ENCODE results near the gene SRPX2.
"Not testable (repeated sequence)": the region's sequence is repeated elsewhere in the genome, so short reads cannot be mapped to it uniquely, and the experiment has no call there.

SRPX2 gene

DNA sequence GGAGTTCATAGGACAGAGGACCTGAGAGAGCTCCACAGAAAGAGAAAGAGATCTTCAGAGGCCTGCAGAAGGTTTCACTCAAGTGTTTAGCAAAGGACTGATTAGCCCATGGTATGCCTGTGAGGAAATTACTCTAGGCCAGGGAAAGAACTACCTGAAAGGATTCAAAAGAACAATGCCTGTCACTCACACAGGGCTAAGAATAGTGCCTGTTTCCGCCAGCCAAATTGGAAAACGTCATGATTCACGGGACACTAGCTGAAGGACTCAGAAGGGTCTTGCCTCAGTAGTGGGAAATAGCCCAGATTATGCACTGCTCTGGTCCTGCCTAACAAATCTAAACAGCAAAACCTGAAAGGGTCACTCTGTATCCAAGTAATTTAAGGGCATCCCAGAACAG, 66.8 kb downstream of the SRPX2 start:
- Histone ChIP-seq H3K27me3 (ENCODE audit: insufficient read depth, low read length) (no peaks in the 10 kb centered on the region), H3K9me3 (ENCODE audit: insufficient read depth, low read depth, low read length) (no peaks in the 10 kb centered on the region), H3K36me3 (ENCODE audit: insufficient read depth, low read depth, low read length) (no peaks in the 10 kb centered on the region), H3K27ac (ENCODE audit: low read length) (no peak overlapping the region), H3K9ac (ENCODE audit: low read depth, low read length) (no peak overlapping the region), H3K4me1 (ENCODE audit: insufficient read depth, low read length) (no peaks in the 10 kb centered on the region), H3K4me3 (ENCODE audit: low read length) (no peak overlapping the region)

GRCh38 chrX:100717363-100717762, 73.4 kb downstream of the SRPX2 start:
- Histone ChIP-seq H3K27ac (ENCODE audit: low read length) (no peak overlapping the region), H3K4me1 (ENCODE audit: insufficient read depth, low read length) (no peaks in the 10 kb centered on the region; the same call in 1 of the 2 replicates), H3K36me3 (ENCODE audit: insufficient read depth, low read depth, low read length) (no peaks in the 10 kb centered on the region), H3K9ac (ENCODE audit: low read depth, low read length) (no peak overlapping the region), H3K27me3 (ENCODE audit: insufficient read depth, low read length) (no peaks in the 10 kb centered on the region), H3K4me3 (ENCODE audit: low read length) (no peak overlapping the region), H3K9me3 (ENCODE audit: insufficient read depth, low read depth, low read length) (no peaks in the 10 kb centered on the region)

DNA sequence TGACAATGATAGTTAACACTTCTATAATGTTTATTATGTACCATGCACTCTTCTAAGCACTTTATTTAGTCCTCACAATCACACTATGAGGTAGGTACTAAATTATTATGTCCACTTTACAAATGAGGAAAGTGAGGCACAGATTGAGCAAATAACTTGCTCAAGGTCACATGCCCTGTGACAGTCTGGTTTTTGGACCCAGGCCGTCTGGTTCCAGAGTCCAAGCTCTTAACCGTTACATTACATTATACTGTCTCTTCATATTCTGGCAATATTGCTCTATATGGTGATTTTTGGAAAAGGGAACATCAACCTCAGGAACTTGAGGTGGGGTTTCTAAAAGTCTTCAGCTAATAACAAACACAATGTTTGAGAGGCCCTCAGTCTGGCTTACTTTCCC, 75.1 kb downstream of the SRPX2 start:
- no peaks in the 10 kb centered on the region; the same call in 1 of the 2 replicates for H3K4me1 ChIP-seq (ENCODE audit: insufficient read depth, low read length)
- H3K9me3 ChIP-seq (ENCODE audit: insufficient read depth, low read depth, low read length): no peaks in the 10 kb centered on the region
- no peaks in the 10 kb centered on the region for H3K36me3 ChIP-seq (ENCODE audit: insufficient read depth, low read depth, low read length)
- no peaks in the 10 kb centered on the region for H3K27me3 ChIP-seq (ENCODE audit: insufficient read depth, low read length)
- no peak overlapping the region for H3K4me3 ChIP-seq (ENCODE audit: low read length)
- no peak overlapping the region for H3K9ac ChIP-seq (ENCODE audit: low read depth, low read length)
- H3K27ac ChIP-seq (ENCODE audit: low read length): no peak overlapping the region

DNA sequence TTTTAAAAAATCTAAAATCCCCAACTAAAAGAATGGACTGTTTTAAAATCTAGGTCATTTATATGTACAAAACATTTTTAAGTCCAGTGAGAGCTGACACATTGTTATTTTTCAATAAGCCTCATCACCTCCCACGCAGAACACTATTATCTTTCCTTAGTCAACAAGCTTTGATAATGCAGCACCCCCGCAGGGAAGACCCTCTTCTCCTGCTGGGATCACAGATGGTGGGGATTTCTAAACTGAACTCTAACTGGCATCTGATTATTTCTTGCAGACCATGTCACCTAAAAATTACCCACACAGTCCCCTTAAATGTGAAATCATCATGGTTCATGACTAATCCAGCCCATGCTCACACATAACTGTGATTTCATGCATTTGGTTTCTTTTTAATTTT, 76.3 kb downstream of the SRPX2 start:
- H3K4me3 ChIP-seq (ENCODE audit: low read length): no peak overlapping the region
- no peak overlapping the region for H3K9ac ChIP-seq (ENCODE audit: low read depth, low read length)
- H3K27ac ChIP-seq (ENCODE audit: low read length): no peak overlapping the region
- no peaks in the 10 kb centered on the region; the same call in 1 of the 2 replicates for H3K4me1 ChIP-seq (ENCODE audit: insufficient read depth, low read length)
- no peaks in the 10 kb centered on the region for H3K36me3 ChIP-seq (ENCODE audit: insufficient read depth, low read depth, low read length)
- no peaks in the 10 kb centered on the region for H3K9me3 ChIP-seq (ENCODE audit: insufficient read depth, low read depth, low read length)
- H3K27me3 ChIP-seq (ENCODE audit: insufficient read depth, low read length): no peaks in the 10 kb centered on the region

GRCh38 chrX:100721328-100721727, 77.3 kb downstream of the SRPX2 start:
- no peaks in the 10 kb centered on the region; the same call in 1 of the 2 replicates for H3K4me1 ChIP-seq (ENCODE audit: insufficient read depth, low read length)
- H3K9me3 ChIP-seq (ENCODE audit: insufficient read depth, low read depth, low read length): no peaks in the 10 kb centered on the region
- H3K4me3 ChIP-seq (ENCODE audit: low read length): no peak overlapping the region
- no peaks in the 10 kb centered on the region for H3K27me3 ChIP-seq (ENCODE audit: insufficient read depth, low read length)
- H3K27ac ChIP-seq (ENCODE audit: low read length): no peak overlapping the region
- no peaks in the 10 kb centered on the region for H3K36me3 ChIP-seq (ENCODE audit: insufficient read depth, low read depth, low read length)
- no peak overlapping the region for H3K9ac ChIP-seq (ENCODE audit: low read depth, low read length)

DNA sequence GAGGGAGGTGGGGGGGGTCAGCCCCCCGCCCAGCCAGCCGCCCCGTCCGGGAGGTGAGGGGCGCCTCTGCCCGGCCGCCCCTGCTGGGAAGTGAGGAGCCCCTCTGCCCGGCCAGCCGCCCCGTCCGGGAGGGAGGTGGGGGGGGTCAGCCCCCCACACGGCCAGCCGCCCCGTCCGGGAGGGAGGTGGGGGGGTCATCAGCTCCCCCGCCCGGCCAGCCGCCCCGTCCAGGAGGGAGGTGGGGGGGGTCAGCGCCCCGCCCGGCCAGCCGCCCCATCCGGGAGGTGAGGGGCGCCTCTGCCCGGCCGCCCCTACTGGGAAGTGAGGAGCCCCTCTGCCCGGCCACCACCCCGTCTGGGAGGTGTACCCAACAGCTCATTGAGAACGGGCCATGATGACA, 80.0 kb downstream of the SRPX2 start:
- H3K27me3 ChIP-seq (ENCODE audit: insufficient read depth, low read length); H3K9me3 ChIP-seq (ENCODE audit: insufficient read depth, low read depth, low read length); H3K9ac ChIP-seq (ENCODE audit: low read depth, low read length); H3K4me3 ChIP-seq (ENCODE audit: low read length); H3K4me1 ChIP-seq (ENCODE audit: insufficient read depth, low read length); H3K27ac ChIP-seq (ENCODE audit: low read length); H3K36me3 ChIP-seq (ENCODE audit: insufficient read depth, low read depth, low read length): not testable (repeated sequence)
